H1 (cell line): ENCODE results near the gene PDE4D. TPM values are rescaled to one million over a fixed set of nuclear protein-coding genes. Genes with fewer than 3 reads are reported as not detected.

Experiments used
- CTCF ChIA-PET: fragments of 300-600 bp; sonication (Branson Sonifier 250); formaldehyde crosslinking; loops from one replicate; lab custom pipeline; 2021; ENCODE audit not compliant: partially characterized antibody; lab: Charles Lee
- POLR2A ChIA-PET: fragments of 300-600 bp; sonication (Branson Sonifier 250); formaldehyde crosslinking; loops from one replicate; lab custom pipeline; 2021; ENCODE audit warnings: inconsistent platforms; ENCODE audit not compliant: partially characterized antibody; lab: Charles Lee
- DNase-seq, 2 experiments: peaks; one replicate each; pipeline versions ENCODE4 v3.0.0 to v3.0.0-alpha.2; 2010 to 2022; ENCODE audit warnings: low spot score in 2 of 2, low read depth in 1 of 2, mixed read lengths in 1 of 2
- FAIRE-seq: peaks from 2 replicates; lab custom pipeline; 2011; peaks lifted over from hg19 to GRCh38; lab: Jason Lieb, UNC
- H2AFZ ChIP-seq: 2 replicates; pipeline ENCODE4 v1.8.1; 2012; ENCODE audit warnings: low read length, inconsistent platforms
- H2AK5ac ChIP-seq: 2 replicates; pipeline ENCODE4 v1.6.1; 2013; ENCODE audit warnings: low read depth, low read length
- H2BK120ac ChIP-seq: replicated peaks from 2 replicates; pipeline ENCODE3; 2013; ENCODE audit warnings: low read depth, low read length, inconsistent platforms
- H2BK12ac ChIP-seq: 2 replicates; pipeline ENCODE4 v1.6.1; 2013; ENCODE audit warnings: low read depth, low read length
- H2BK15ac ChIP-seq: 2 replicates; pipeline ENCODE4 v1.6.1; 2013; ENCODE audit warnings: low read length
- H2BK20ac ChIP-seq: 2 replicates; pipeline ENCODE4 v1.6.1; 2013; ENCODE audit warnings: low read length
- H2BK5ac ChIP-seq: 2 replicates; pipeline ENCODE4 v1.6.1; 2013; ENCODE audit warnings: low read depth, low read length
- H3K14ac ChIP-seq: 2 replicates; pipeline ENCODE4 v1.6.1; 2013; ENCODE audit warnings: inconsistent platforms; ENCODE audit not compliant: insufficient read length
- H3K18ac ChIP-seq: 2 replicates; pipeline ENCODE4 v1.6.1; 2013; ENCODE audit warnings: low read length; ENCODE audit errors: extremely low read depth
- H3K23ac ChIP-seq: 2 replicates; pipeline ENCODE4 v1.6.1; 2013; ENCODE audit warnings: inconsistent platforms; ENCODE audit not compliant: insufficient read length
- H3K23me2 ChIP-seq: 2 replicates; pipeline ENCODE4 v1.6.1; 2013; ENCODE audit warnings: low read depth, low read length
- H3K27ac ChIP-seq: 2 replicates; pipeline ENCODE4 v1.6.1; 2011; ENCODE audit warnings: low read depth, low read length, inconsistent platforms
- H3K27me3 ChIP-seq, 4 experiments: replicated peaks in 1 of 4; 1 replicate in 1 of 4; 2 replicates in 3 of 4; pipeline versions ENCODE4 v1.6.1 to v1.8.1; 2011 to 2013; ENCODE audit warnings: low read length in 3 of 4, mild to moderate bottlenecking in 3 of 4, inconsistent platforms in 2 of 4, mixed read lengths in 2 of 4, moderate library complexity in 1 of 4; ENCODE audit not compliant: control insufficient read depth in 3 of 4, insufficient read depth in 3 of 4; ENCODE audit errors: extremely low read depth in 1 of 4
- H3K36me3 ChIP-seq, 4 experiments: 2 replicates each; pipeline versions ENCODE4 v1.6.1 to v1.8.1; 2011 to 2013; ENCODE audit warnings: mild to moderate bottlenecking in 4 of 4, low read length in 3 of 4, moderate library complexity in 2 of 4, control low read depth in 1 of 4, inconsistent platforms in 1 of 4; ENCODE audit not compliant: insufficient read depth in 4 of 4, control insufficient read depth in 2 of 4
- H3K4ac ChIP-seq: replicated peaks from 2 replicates; pipeline ENCODE3; 2013; ENCODE audit warnings: low read length, low read depth, mixed read lengths, inconsistent platforms; ENCODE audit not compliant: insufficient read length
- H3K4me1 ChIP-seq, 4 experiments: replicated peaks in 1 of 4; 1 replicate in 1 of 4; 2 replicates in 3 of 4; pipeline versions ENCODE4 v1.6.1 to v1.8.1; 2011 to 2013; ENCODE audit warnings: low read length in 3 of 4, inconsistent platforms in 2 of 4, mixed read lengths in 1 of 4; ENCODE audit not compliant: insufficient read depth in 4 of 4, control insufficient read depth in 3 of 4
- H3K4me2 ChIP-seq, 2 experiments: 2 replicates each; pipeline versions ENCODE4 v1.6.1 to v1.8.1; 2011 to 2013; ENCODE audit warnings: low read depth in 2 of 2, low read length in 2 of 2, control low read depth in 1 of 2, inconsistent platforms in 1 of 2, mild to moderate bottlenecking in 1 of 2; ENCODE audit not compliant: insufficient read depth in 1 of 2
- H3K4me3 ChIP-seq, 4 experiments: fragments of 200-600, 300-600 bp in 1 of 4; sonication (generic), shearing (Covaris generic), sonication (Bioruptor Twin) in 1 of 4; 2 replicates each; pipeline versions ENCODE4 v1.5.1 to v1.8.1; 2011 to 2016; ENCODE audit warnings: low read length in 4 of 4, low read depth in 3 of 4, control low read depth in 2 of 4, inconsistent platforms in 2 of 4, mild to moderate bottlenecking in 2 of 4, mixed read lengths in 1 of 4, moderate library complexity in 1 of 4; ENCODE audit not compliant: insufficient read depth in 2 of 4; ENCODE audit errors: extremely low read depth in 1 of 4
- H3K56ac ChIP-seq: replicated peaks from 2 replicates; pipeline ENCODE3; 2013; ENCODE audit warnings: low read depth, mild to moderate bottlenecking, mixed read lengths, low read length, inconsistent platforms; ENCODE audit not compliant: insufficient read length
- H3K79me1 ChIP-seq: 2 replicates; pipeline ENCODE4 v1.6.1; 2013; ENCODE audit warnings: low read depth, low read length, control low read depth
- H3K79me2 ChIP-seq, 2 experiments: 2 replicates each; pipeline versions ENCODE4 v1.6.1 to v1.8.1; 2012 to 2013; ENCODE audit warnings: low read length in 2 of 2, mild to moderate bottlenecking in 2 of 2, inconsistent platforms in 1 of 2; ENCODE audit not compliant: insufficient read depth in 2 of 2, control insufficient read depth in 1 of 2
- H3K9ac ChIP-seq, 4 experiments: replicated peaks in 1 of 4; 1 replicate in 1 of 4; 2 replicates in 3 of 4; pipeline versions ENCODE4 v1.6.1 to v1.8.1; 2011 to 2013; ENCODE audit warnings: low read depth in 3 of 4, low read length in 3 of 4, control low read depth in 2 of 4, mild to moderate bottlenecking in 2 of 4, moderate library complexity in 2 of 4, inconsistent platforms in 1 of 4; ENCODE audit errors: extremely low read depth in 1 of 4
- H3K9me3 ChIP-seq, 2 experiments: 2 replicates each; pipeline versions ENCODE4 v1.6.1 to v1.8.1; 2012 to 2013; ENCODE audit warnings: mild to moderate bottlenecking in 2 of 2, moderate library complexity in 2 of 2, control low read depth in 1 of 2, inconsistent platforms in 1 of 2, low read depth in 1 of 2, low read length in 1 of 2, mixed read lengths in 1 of 2; ENCODE audit not compliant: insufficient read depth in 2 of 2
- H4K20me1 ChIP-seq, 2 experiments: replicated peaks in 1 of 2; 2 replicates each; pipeline versions ENCODE3 to v1.8.1; 2011 to 2013; ENCODE audit warnings: inconsistent platforms in 2 of 2, low read length in 2 of 2, mild to moderate bottlenecking in 1 of 2; ENCODE audit not compliant: insufficient read depth in 2 of 2, control insufficient read depth in 1 of 2
- H4K5ac ChIP-seq: 2 replicates; pipeline ENCODE4 v1.6.1; 2013; ENCODE audit warnings: low read length, low read depth, mixed read lengths, inconsistent platforms; ENCODE audit not compliant: insufficient read length
- H4K8ac ChIP-seq: 2 replicates; pipeline ENCODE4 v1.8.0; 2013; ENCODE audit warnings: mild to moderate bottlenecking, moderate library complexity, low read length, inconsistent platforms; ENCODE audit not compliant: insufficient read depth; ENCODE audit errors: extremely low read depth
- H4K91ac ChIP-seq: replicated peaks from 2 replicates; pipeline ENCODE3; 2013; ENCODE audit warnings: low read length, mixed read lengths, inconsistent platforms; ENCODE audit not compliant: insufficient read length
- EZH2 ChIP-seq: fragments of 200-600 bp; sonication (generic); IDR thresholded peaks from 2 replicates; pipeline ENCODE4 v1.7.1; 2012; ENCODE audit warnings: low read depth, mild to moderate bottlenecking, moderate library complexity, low read length, inconsistent platforms; ENCODE audit not compliant: severe bottlenecking
- KDM1A ChIP-seq: fragments of 200-600, 300-600 bp; sonication (generic); IDR thresholded peaks from 2 replicates; pipeline ENCODE4 v1.7.1; 2016; ENCODE audit warnings: mild to moderate bottlenecking, low read length, borderline replicate concordance
- MAX ChIP-seq: IDR thresholded peaks from 2 replicates; pipeline ENCODE4 v1.6.1; 2012; ENCODE audit warnings: inconsistent platforms
- NRF1 ChIP-seq: IDR thresholded peaks from 2 replicates; pipeline ENCODE4 v1.6.1; 2011; ENCODE audit warnings: mild to moderate bottlenecking, low read depth, low read length, improper control_type of control experiment
- RFX5 ChIP-seq: IDR thresholded peaks from 2 replicates; pipeline ENCODE4 v1.6.1; 2011; ENCODE audit warnings: low read depth, low read length, improper control_type of control experiment, borderline replicate concordance
- SAP30 ChIP-seq: fragments of 300-600 bp; sonication (generic); IDR thresholded peaks from 2 replicates; pipeline ENCODE4 v1.7.1; 2012; ENCODE audit warnings: low read length, moderate library complexity, mild to moderate bottlenecking, inconsistent platforms; ENCODE audit not compliant: insufficient read depth, insufficient replicate concordance
- SP4 ChIP-seq: IDR thresholded peaks from 2 replicates; pipeline ENCODE4 v1.6.1; 2012; ENCODE audit warnings: low read length, inconsistent platforms
- WGBS, 2 experiments: shearing (Covaris generic) in 1 of 2; methylation state at CpG; one replicate each; pipeline versions ENCODE4 v1.1.6 to v1.1.7; 2013 to 2015; ENCODE audit warnings: low lambda C conversion rate in 2 of 2, mixed read lengths in 2 of 2, inconsistent platforms in 1 of 2, low coverage in 1 of 2, missing lambda C conversion rate in 1 of 2; ENCODE audit not compliant: insufficient replicate concordance in 2 of 2, insufficient coverage in 1 of 2, insufficient read length in 1 of 2; ENCODE audit errors: extremely low coverage in 1 of 2, missing lambda C conversion rate in 1 of 2; 5-methylcytosine and 5-hydroxymethylcytosine counted together
- polyA plus RNA-seq, 7 experiments: library from polyadenylated mRNA; depleted of rRNA in 3 of 7; stranded (reverse) in 5 of 7; unstranded in 2 of 7; fragments of >200 nt in 5 of 7; fragments of 200-250 nt in 2 of 7; gene quantifications; 1 replicate in 5 of 7; 2 replicates in 1 of 7; 4 replicates in 1 of 7; pipeline versions ENCODE4 v1.2.1 to v1.2.3, GENCODE V29; 2011 to 2013; ENCODE audit warnings: missing spikeins in 2 of 7, mixed read lengths in 2 of 7
- total RNA-seq: library from RNA; stranded (reverse); fragmentation: NEBNext Ultra II Directional; extraction: Animal tissue kit (Norgen Biotek cat#: 25700); gene quantifications from 2 replicates; pipeline ENCODE4 v1.2.1, GENCODE V29; 2021

PDE4D gene
- total and polyA plus RNA-seq, 2 of the 8 experiments (the other 6 are each of a cell fraction or from before 2014, with no cell fraction given) = 2.3 to 3.7 TPM

- no peak overlapping the region for H2BK120ac ChIP-seq
- H4K91ac ChIP-seq = no peak overlapping the region
- ChIA-PET CTCF (no interaction called here), POLR2A (no interaction called here)
- no peak overlapping the region for H3K4me2 ChIP-seq
- no peak overlapping the region for H2BK15ac ChIP-seq
- H2BK20ac ChIP-seq = no peak overlapping the region
- H3K23me2 ChIP-seq = no peaks in the 10 kb centered on the region
- 97% methylated on average over 2 of the region's 2 CpGs; no CpG with 5 or more reads in 1 of the 2 experiments for WGBS, 2 experiments
- H3K4me3 ChIP-seq = no peak overlapping the region
- H4K8ac ChIP-seq = no peak overlapping the region
- H3K23ac ChIP-seq = no peak overlapping the region
- no peak overlapping the region for H3K18ac ChIP-seq
- no peaks in the 10 kb centered on the region for H3K27me3 ChIP-seq
- no peak overlapping the region for H4K5ac ChIP-seq
- no peak for FAIRE-seq
- no peak overlapping the region for H2BK12ac ChIP-seq
- DNase-seq = no peak
- H3K27ac ChIP-seq = no peak overlapping the region
- no peaks in the 10 kb centered on the region for H3K79me1 ChIP-seq
- H3K79me2 ChIP-seq = no peaks in the 10 kb centered on the region
- no peaks in the 10 kb centered on the region for H3K9me3 ChIP-seq
- H3K9ac ChIP-seq = no peak overlapping the region
- H3K56ac ChIP-seq = no peak overlapping the region
- H3K14ac ChIP-seq = no peak overlapping the region
- H4K20me1 ChIP-seq = no peaks in the 10 kb centered on the region
- H3K4ac ChIP-seq = no peak overlapping the region
- H2BK5ac ChIP-seq = no peak overlapping the region
- H2AFZ ChIP-seq = no peak overlapping the region
- H3K36me3 ChIP-seq = no peaks in the 10 kb centered on the region
- no peaks in the 10 kb centered on the region; a peak in 1 of 7 replicates for H3K4me1 ChIP-seq
- no peak overlapping the region for H2AK5ac ChIP-seq
- TF ChIP-seq SP4 (no peak), EZH2 (no peak), SAP30 (no peak), NRF1 (no peak), KDM1A (no peak), RFX5 (no peak), MAX (no peak)
Measured at GRCh38 chr5:59171131-59171530, 722.4 kb downstream of the PDE4D start.
